Progenitor cell of endocrine pancreas (in vitro differentiated cells): ENCODE measurements around the gene PEX14. TPM values are rescaled to one million over a fixed set of nuclear protein-coding genes. Genes with fewer than 3 reads are reported as not detected.

Source experiments
- DNase-seq: peaks from one replicate; pipeline ENCODE4 v3.0.0; 2021; ENCODE audit warnings: low spot score; ENCODE audit not compliant: unreplicated experiment
- H3K27ac Mint-ChIP-seq: 2 replicates; pipeline ENCODE4 v1.8.0; 2021; ENCODE audit warnings: mild to moderate bottlenecking, moderate library complexity, mixed read lengths
- H3K27me3 Mint-ChIP-seq: 2 replicates; pipeline ENCODE4 v1.8.0; 2021; ENCODE audit warnings: mixed read lengths
- H3K36me3 Mint-ChIP-seq: 2 replicates; pipeline ENCODE4 v1.8.0; 2022; ENCODE audit warnings: mixed read lengths; ENCODE audit not compliant: insufficient read depth
- H3K4me1 Mint-ChIP-seq: 2 replicates; pipeline ENCODE4 v1.8.0; 2021; ENCODE audit warnings: low read depth, mixed read lengths
- H3K4me3 Mint-ChIP-seq: 2 replicates; pipeline ENCODE4 v1.8.0; 2021; ENCODE audit warnings: low read depth, mild to moderate bottlenecking, moderate library complexity, mixed read lengths
- H3K9me3 Mint-ChIP-seq: 2 replicates; pipeline ENCODE4 v1.8.0; 2021; ENCODE audit warnings: low read depth, mixed read lengths
- CTCF ChIP-seq: fragments of 200-600 bp; sonication (generic); IDR thresholded peaks from one replicate; pipeline ENCODE4 v1.5.0; 2021; ENCODE audit warnings: antibody characterized with exemption, mild to moderate bottlenecking; ENCODE audit not compliant: unreplicated experiment
- total RNA-seq: library from RNA; stranded (reverse); gene quantifications from 2 replicates; pipeline ENCODE4 v1.2.1, GENCODE V29; 2021

PEX14 gene
- total RNA-seq, 1 donor from 2014 or later = 27.8 TPM

DNA sequence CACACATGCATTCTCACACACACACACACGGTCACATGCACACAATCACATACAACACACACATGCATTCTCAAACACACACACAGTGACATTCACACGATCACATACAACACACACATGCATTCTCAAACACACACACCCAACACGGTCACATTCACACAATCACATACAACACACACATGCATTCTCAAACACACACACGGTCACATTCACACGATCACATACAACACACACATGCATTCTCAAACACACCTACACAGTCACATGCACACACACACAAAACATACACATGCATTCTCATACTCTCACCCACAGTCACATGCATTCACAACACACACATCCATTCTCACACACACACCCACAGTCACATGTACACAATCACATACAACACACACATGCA, 186.7 kb downstream of the PEX14 start:
- H3K27ac Mint-ChIP-seq = no peak overlapping the region
- no peak overlapping the region for H3K4me3 Mint-ChIP-seq
- no peak for DNase-seq
- H3K27me3 Mint-ChIP-seq = peaks cover 7% of the 10 kb centered on the region
- H3K9me3 Mint-ChIP-seq = no peaks in the 10 kb centered on the region
- peaks cover 4% of the 10 kb centered on the region for H3K4me1 Mint-ChIP-seq
- TF ChIP-seq CTCF = no peak
- peaks cover 2% of the 10 kb centered on the region for H3K36me3 Mint-ChIP-seq

DNA sequence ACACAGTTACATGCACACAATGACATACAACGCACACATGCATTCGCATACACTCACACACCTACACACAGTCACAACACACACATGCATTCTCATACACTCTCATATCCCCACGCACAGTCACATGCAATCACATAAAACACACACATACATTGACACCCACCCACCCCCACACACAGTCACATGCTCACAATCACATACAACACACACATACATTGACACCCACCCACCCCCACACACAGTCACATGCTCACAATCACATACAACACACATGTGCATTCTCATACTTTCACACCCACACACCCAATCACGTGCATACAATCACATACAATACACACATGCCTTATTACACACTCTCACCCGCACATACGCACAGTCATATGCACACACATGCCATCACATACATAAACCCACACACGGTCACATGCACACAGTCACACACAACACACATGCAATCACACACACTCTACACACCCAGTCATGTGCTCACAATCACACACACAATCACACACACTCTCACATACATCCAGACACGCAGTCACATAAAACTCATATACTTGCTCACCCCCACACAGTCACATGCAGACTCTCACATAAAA, 187.4 kb downstream of the PEX14 start:
- H3K36me3 Mint-ChIP-seq = peaks cover 2% of the 10 kb centered on the region
- H3K27me3 Mint-ChIP-seq = peaks cover 10% of the 10 kb centered on the region
- no peak overlapping the region for H3K4me3 Mint-ChIP-seq
- H3K27ac Mint-ChIP-seq = no peak overlapping the region
- H3K9me3 Mint-ChIP-seq = no peaks in the 10 kb centered on the region
- TF ChIP-seq CTCF = no peak
- peaks cover 7% of the 10 kb centered on the region for H3K4me1 Mint-ChIP-seq
- DNase-seq = no peak

DNA sequence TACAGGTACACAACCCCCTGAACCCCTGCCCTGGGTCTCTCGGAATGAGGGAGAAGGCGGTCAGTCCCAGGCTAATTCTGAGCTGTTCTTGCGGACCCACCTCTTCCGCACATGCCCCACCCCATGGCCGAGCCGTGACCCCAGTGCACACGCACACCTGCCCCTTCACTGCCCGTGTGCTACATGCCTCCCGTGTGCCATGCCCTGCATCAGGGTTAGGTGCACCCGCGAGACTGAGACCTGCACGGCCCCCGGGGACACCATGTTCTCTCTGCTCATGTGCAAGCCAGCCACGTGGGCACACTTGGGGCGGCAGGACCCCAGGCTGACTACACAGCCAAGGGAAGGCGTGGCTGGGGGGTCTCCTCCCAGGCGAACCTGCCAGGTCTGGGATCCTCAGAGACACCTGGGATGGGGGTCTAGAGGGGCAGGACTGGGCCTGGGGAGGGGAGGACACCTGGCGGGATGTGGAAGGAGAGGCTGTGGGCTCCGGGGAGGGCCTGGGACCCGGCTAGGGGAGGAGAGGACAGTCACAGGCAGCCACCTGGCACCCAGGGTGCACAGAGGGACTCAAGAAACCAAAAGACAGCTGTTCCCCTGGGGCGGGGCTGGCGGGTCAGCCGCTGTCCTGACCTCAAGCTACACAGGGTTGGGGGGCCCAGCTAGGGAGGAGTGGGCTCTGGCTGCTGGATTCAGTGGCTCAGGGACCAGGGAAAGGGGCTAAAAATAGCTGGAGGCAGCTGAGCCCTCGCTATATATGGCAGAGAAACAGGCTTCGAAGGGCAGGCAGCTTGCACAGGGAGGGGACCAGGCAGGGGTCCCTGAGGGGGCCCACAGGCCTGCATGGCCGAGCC, 188.3 kb downstream of the PEX14 start:
- peaks cover 2% of the 10 kb centered on the region for H3K36me3 Mint-ChIP-seq
- DNase-seq = no peak
- peaks cover 10% of the 10 kb centered on the region for H3K4me1 Mint-ChIP-seq
- H3K27ac Mint-ChIP-seq = no peak overlapping the region
- no peaks in the 10 kb centered on the region for H3K9me3 Mint-ChIP-seq
- H3K4me3 Mint-ChIP-seq = no peak overlapping the region
- no peak for TF ChIP-seq CTCF
- H3K27me3 Mint-ChIP-seq = peaks cover 11% of the 10 kb centered on the region

GRCh38 chr1:10663678-10664035, 188.9 kb downstream of the PEX14 start:
- H3K4me1 Mint-ChIP-seq = peaks cover 14% of the 10 kb centered on the region
- peaks cover 12% of the 10 kb centered on the region for H3K27me3 Mint-ChIP-seq
- no peak for TF ChIP-seq CTCF
- H3K9me3 Mint-ChIP-seq = no peaks in the 10 kb centered on the region
- H3K27ac Mint-ChIP-seq = no peak overlapping the region
- no peak overlapping the region for H3K4me3 Mint-ChIP-seq
- DNase-seq = no peak
- H3K36me3 Mint-ChIP-seq = peaks cover 2% of the 10 kb centered on the region

DNA sequence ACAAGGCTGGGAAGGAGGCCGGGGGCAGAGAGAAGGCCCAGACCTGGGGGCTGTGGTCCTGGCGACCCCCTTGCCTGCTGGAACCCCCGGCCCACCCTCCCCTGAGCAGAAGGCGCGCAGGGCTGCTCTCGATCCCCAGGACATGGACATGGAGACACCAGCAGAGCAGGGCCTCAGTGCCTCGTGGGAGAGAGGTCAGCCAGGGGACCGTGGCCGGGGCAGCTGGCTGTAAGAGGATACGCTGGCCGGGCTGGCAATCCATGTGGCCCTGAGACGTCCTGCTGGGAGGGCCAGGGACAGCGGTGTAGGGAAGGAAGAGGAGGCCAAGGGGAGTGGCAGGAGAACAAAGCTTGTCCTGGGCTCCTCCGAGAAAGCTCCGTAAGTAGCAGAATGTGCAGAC, 189.5 kb downstream of the PEX14 start:
- TF ChIP-seq CTCF = no peak
- H3K27me3 Mint-ChIP-seq = peaks cover 14% of the 10 kb centered on the region
- DNase-seq = no peak

More for the DNA sequence above, 189.5 kb downstream of the PEX14 start:
- H3K9me3 Mint-ChIP-seq = no peaks in the 10 kb centered on the region
- H3K27ac Mint-ChIP-seq = peak overlapping the region; percentile 78
- H3K4me1 Mint-ChIP-seq = peaks cover 14% of the 10 kb centered on the region
- peaks cover under 1% of the 10 kb centered on the region for H3K36me3 Mint-ChIP-seq
- H3K4me3 Mint-ChIP-seq = no peak overlapping the region
